Adrenal gland (tissue), 5 donors: ENCODE results near the gene CISH.
A peak's percentile ranks its signal among the peaks of the same experiment; 100 is the strongest.

Experiments used
- CTCF ChIP-seq, 6 experiments: fragments of 450-650 bp in 4 of 6; fragments of 200-600 bp in 2 of 6; sonication (generic) in 1 of 6; IDR thresholded peaks; 1 replicate in 5 of 6; 2 replicates in 1 of 6; pipeline versions ENCODE4 v1.5.1 to v1.8.0; 2016 to 2021; ENCODE audit warnings: antibody characterized with exemption in 6 of 6, mild to moderate bottlenecking in 2 of 6, moderate library complexity in 1 of 6
- POLR2A ChIP-seq, 2 donors: fragments of 450-650 bp; IDR thresholded peaks; one replicate each; pipeline ENCODE4 v1.6.1; 2017; ENCODE audit warnings: antibody characterized with exemption in 2 of 2, mild to moderate bottlenecking in 2 of 2, moderate library complexity in 1 of 2
- donor health status: DM: no; HTN: no; CAD: no.

- TF ChIP-seq CTCF (IDR thresholded peaks at IDR 0.05) (no peak), POLR2A (IDR thresholded peaks at IDR 0.05) (peak; percentile 15 to 22)
These were observed 784 bp upstream of the CISH start for GRCh38 chr3:50612234-50612882.
